Ovary (tissue), 9 donors: ENCODE data around the gene MAP7. TPM values are rescaled to one million over a fixed set of nuclear protein-coding genes. Genes with fewer than 3 reads are reported as not detected.

Experiments used
- DNase-seq, 5 donors: peaks; one replicate each; pipeline ENCODE4 v3.0.0-alpha.2; 2019 to 2020
- H3K27ac ChIP-seq, 2 donors: fragments of 200-600 bp; one replicate each; pipeline versions ENCODE4 v1.5.1 to v1.8.0; 2019 to 2022
- H3K27me3 ChIP-seq: fragments of 200-600 bp; one replicate; pipeline ENCODE4 v1.8.0; 2022
- H3K36me3 ChIP-seq: fragments of 200-600 bp; sonication (generic); one replicate; pipeline ENCODE4 v1.5.1; 2019
- H3K4me1 ChIP-seq: one replicate; pipeline ENCODE4 v1.8.1; 2013; ENCODE audit warnings: mild to moderate bottlenecking, moderate library complexity; ENCODE audit not compliant: insufficient read depth
- H3K4me3 ChIP-seq: fragments of 200-600 bp; sonication (generic); one replicate; pipeline ENCODE4 v1.5.1; 2017
- H3K9me3 ChIP-seq, 2 donors: fragments of 200-600 bp in 1 of 2; sonication (generic) in 1 of 2; one replicate each; pipeline versions ENCODE4 v1.5.1 to v1.8.1; 2013 to 2019; ENCODE audit warnings: mild to moderate bottlenecking in 1 of 2, moderate library complexity in 1 of 2
- EP300 ChIP-seq: sonication (generic); formaldehyde crosslinking; IDR thresholded peaks from one replicate; pipeline ENCODE4 v1.6.1; 2017; ENCODE audit warnings: antibody characterized with exemption
- POLR2A ChIP-seq: fragments of 450-650 bp; IDR thresholded peaks from one replicate; pipeline ENCODE4 v1.6.1; 2017; ENCODE audit warnings: antibody characterized with exemption, mild to moderate bottlenecking, moderate library complexity
- WGBS, 3 donors: extraction: QIAGEN DNeasy Blood & Tissue Kit in 1 of 3; methylation state at CpG; one replicate each; pipeline versions ENCODE4 v1.1.5 to v1.1.7; 2013 to 2017; 5-methylcytosine and 5-hydroxymethylcytosine counted together
- intact Hi-C, 4 donors: fragments of 100-400 bp; cut with DNase I; formaldehyde crosslinking; loops; one replicate each; pipeline versions ENCODE4 v1.11.0 to v1.15.1; 2022 to 2023
- polyA plus RNA-seq, 2 donors: library from polyadenylated mRNA; stranded (reverse); fragments of 200-250 nt in 1 of 2; fragments of 350-450 nt in 1 of 2; fragmentation: Illumina TruSeq in 1 of 2; extraction: RNeasy Lipid Tissue Mini Kit (QIAGEN cat#74804) in 1 of 2; gene quantifications; one replicate each; pipeline ENCODE4 v1.2.3, GENCODE V29; 2013 to 2014
- total RNA-seq, 7 donors: library from RNA; depleted of rRNA in 2 of 7; stranded (reverse); fragments of >200 nt in 2 of 7; fragmentation: NEBNext Ultra II Directional in 3 of 7; extraction: Animal tissue kit (Norgen Biotek cat#: 25700) in 3 of 7; gene quantifications; one replicate each; pipeline versions ENCODE4 v1.1.0 to v1.2.4, GENCODE V29; 2016 to 2023
- TF ChIP-seq, protein P1 (sequence below), 3 donors: fragments of 450-650 bp in 2 of 3; fragments of 200-600 bp in 1 of 3; IDR thresholded peaks; one replicate each; pipeline versions ENCODE4 v1.5.1 to v1.8.0; 2016 to 2022; ENCODE audit warnings: antibody characterized with exemption in 3 of 3, mild to moderate bottlenecking in 1 of 3
- donor health status: DM: no; HTN: no; CAD: no; lungs with moderate emphysema.
- donor health status: DM: no; HTN: no; CAD: no.
- donor health status: Bipolar disorder and iron deficiency.
- donor health status: DM: yes; HTN: yes; CAD: no.
- donor health status: DM: no; HTN: no; CAD: no.
- donor health status: DM: yes; HTN: yes; CAD: no.

MAP7 gene
- total and polyA plus RNA-seq, 9 donors = 1.2 to 13.0 (median 3.6) TPM

DNA sequence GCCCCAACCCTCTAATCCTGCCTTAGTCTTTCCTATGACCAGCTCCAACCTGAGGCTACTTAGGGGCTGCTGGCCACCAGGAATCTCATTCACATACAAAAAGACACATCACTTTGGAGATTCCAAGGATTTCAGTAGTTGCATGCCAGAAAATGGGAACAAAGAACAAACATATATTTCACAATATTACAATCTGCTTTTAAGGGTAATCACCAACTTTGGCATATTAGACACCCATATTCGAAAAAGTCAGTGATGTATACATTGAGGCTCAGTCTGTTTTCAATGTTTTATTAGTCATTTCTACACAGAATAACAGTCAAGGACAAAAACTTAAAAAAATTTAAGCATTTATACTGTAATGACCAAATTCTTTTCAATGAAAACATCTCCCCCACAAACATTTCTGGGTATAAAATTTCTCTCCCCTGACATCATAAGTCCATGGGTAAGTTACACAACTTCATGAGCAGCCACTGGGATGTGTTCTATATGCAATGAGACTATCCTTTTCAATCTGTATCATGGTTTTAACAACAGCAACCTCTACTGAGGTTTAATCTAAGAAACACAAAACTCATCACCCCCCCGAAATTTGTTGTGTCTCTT lies 103.5 kb downstream of the MAP7 start:
- H3K9me3 ChIP-seq = no peaks in the 10 kb centered on the region
- H3K36me3 ChIP-seq = no peaks in the 10 kb centered on the region
- intact Hi-C loops = no loop called here
- TF ChIP-seq EP300 (no peak), POLR2A (no peak)
- TF ChIP-seq, protein P1, sequence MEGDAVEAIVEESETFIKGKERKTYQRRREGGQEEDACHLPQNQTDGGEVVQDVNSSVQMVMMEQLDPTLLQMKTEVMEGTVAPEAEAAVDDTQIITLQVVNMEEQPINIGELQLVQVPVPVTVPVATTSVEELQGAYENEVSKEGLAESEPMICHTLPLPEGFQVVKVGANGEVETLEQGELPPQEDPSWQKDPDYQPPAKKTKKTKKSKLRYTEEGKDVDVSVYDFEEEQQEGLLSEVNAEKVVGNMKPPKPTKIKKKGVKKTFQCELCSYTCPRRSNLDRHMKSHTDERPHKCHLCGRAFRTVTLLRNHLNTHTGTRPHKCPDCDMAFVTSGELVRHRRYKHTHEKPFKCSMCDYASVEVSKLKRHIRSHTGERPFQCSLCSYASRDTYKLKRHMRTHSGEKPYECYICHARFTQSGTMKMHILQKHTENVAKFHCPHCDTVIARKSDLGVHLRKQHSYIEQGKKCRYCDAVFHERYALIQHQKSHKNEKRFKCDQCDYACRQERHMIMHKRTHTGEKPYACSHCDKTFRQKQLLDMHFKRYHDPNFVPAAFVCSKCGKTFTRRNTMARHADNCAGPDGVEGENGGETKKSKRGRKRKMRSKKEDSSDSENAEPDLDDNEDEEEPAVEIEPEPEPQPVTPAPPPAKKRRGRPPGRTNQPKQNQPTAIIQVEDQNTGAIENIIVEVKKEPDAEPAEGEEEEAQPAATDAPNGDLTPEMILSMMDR (IDR thresholded peaks at IDR 0.05) = no peak
- H3K4me3 ChIP-seq = no peak overlapping the region
- WGBS, 3 donors = 31 to 63% (median 51%) methylated on average over 2 of the region's 2 CpGs
- no peaks in the 10 kb centered on the region for H3K4me1 ChIP-seq
- no peak overlapping the region for H3K27ac ChIP-seq
- no peak for DNase-seq
- H3K27me3 ChIP-seq = no peaks in the 10 kb centered on the region

DNA sequence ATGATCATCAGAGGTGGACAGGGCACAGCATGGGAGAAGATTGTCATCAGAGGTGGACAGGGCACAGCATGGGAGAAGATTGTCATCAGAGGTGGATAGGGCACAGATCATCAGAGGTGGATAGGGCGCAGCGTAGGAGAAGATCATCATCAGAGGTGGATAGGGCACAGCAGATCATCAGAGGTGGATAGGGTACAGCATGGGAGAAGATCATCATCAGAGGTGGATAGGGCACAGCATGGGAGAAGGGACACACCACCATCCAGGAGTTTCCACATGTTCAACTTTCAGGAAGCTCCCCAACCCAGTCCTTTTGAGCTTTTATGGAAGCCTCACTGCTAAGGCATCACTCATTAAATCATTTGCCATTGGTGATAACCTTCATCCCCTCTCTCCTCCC lies 104.1 kb downstream of the MAP7 start:
- no peaks in the 10 kb centered on the region for H3K27me3 ChIP-seq
- no peak for DNase-seq
- TF ChIP-seq, protein P1 (IDR thresholded peaks at IDR 0.05) = no peak
- TF ChIP-seq POLR2A = no peak
- no peak for TF ChIP-seq EP300
- no peak overlapping the region for H3K27ac ChIP-seq
- no peaks in the 10 kb centered on the region for H3K36me3 ChIP-seq
- no peaks in the 10 kb centered on the region for H3K9me3 ChIP-seq
- WGBS, 3 donors = 95 to 98% (median 98%) methylated on average over 2 of the region's 2 CpGs
- intact Hi-C loops = no loop called here
- H3K4me1 ChIP-seq = no peaks in the 10 kb centered on the region
- H3K4me3 ChIP-seq = no peak overlapping the region

DNA sequence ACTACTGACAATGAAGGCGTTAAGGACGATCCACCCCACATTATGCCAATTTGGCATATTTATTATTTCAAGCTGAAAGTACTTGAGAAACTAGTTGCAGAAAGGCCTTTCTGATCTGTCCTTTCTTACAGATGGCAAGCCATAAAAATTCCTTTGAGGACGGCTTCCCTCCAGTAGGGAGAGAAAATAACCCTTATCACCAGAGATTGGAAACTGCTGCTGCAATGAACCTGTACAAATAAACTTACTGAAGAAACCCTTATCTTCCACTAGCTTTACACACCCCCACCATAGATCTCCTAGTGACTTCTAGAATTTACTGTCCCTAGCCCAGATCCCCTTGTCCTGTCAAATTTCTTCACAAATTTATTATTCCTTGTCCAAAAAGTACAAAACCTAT lies 105.2 kb downstream of the MAP7 start:
- intact Hi-C loops = no loop called here
- Histone ChIP-seq H3K27me3 (no peaks in the 10 kb centered on the region), H3K27ac (no peak overlapping the region), H3K4me1 (no peaks in the 10 kb centered on the region), H3K36me3 (no peaks in the 10 kb centered on the region), H3K9me3 (no peaks in the 10 kb centered on the region), H3K4me3 (no peak overlapping the region)
- WGBS, 3 donors = 56 to 70% (median 56%) methylated on average over 3 of the region's 3 CpGs
- no peak for DNase-seq
- no peak for TF ChIP-seq EP300
- TF ChIP-seq, protein P1 (IDR thresholded peaks at IDR 0.05) = no peak
- TF ChIP-seq POLR2A = no peak

DNA sequence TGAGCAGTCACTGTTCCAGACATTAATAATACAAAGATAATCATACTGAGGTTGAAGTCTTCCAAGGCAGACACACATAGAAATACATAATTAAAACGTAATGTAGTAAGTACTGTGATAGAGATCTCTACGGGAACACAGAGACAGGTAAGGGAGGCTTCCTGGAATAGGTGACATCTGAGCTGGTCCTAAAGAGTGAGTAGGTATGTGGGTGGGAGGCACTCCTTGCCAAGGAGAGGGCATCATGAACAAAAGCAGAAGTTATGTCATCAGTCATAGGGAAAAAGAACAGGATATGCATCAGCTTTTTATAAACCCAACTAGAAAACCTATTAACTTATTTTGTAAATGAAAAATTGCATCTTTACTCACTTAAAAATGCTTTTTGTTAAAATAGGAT lies 110.0 kb downstream of the MAP7 start:
- no peaks in the 10 kb centered on the region for H3K4me1 ChIP-seq
- no peak for DNase-seq
- TF ChIP-seq, protein P1 (IDR thresholded peaks at IDR 0.05) = no peak
- TF ChIP-seq EP300 (no peak), POLR2A (no peak)
- no peaks in the 10 kb centered on the region for H3K9me3 ChIP-seq
- intact Hi-C loops = no loop called here
- H3K36me3 ChIP-seq = no peaks in the 10 kb centered on the region
- WGBS, 3 donors = 77 to 80% (median 77%) methylated on average over 2 of the region's 2 CpGs
- no peak overlapping the region for H3K27ac ChIP-seq
- no peak overlapping the region for H3K4me3 ChIP-seq
- no peaks in the 10 kb centered on the region for H3K27me3 ChIP-seq
